Activated CD8-positive, alpha-beta T cell treated with anti-CD3 and anti-CD28 coated beads for 36 hours (primary cell): Measurements from ENCODE around the gene PKNOX2. TPM values are rescaled to one million over a fixed set of nuclear protein-coding genes. Genes with fewer than 3 reads are reported as not detected.

Experiments used
- ATAC-seq: fragments of 200-7000 bp; cut with Tn5 transposase; one replicate; pipeline ENCODE4 v1.10.0; 2021; ENCODE audit warnings: mild to moderate bottlenecking, moderate library complexity
- CTCF ChIA-PET: fragments of 350-600 bp; sonication (Branson Sonifier 250); formaldehyde crosslinking; loops from one replicate; lab custom pipeline; 2021; ENCODE audit warnings: antibody characterized with exemption; lab: Charles Lee
- POLR2A ChIA-PET: fragments of 350-600 bp; sonication (Branson Sonifier 250); formaldehyde crosslinking; loops from one replicate; lab custom pipeline; 2021; ENCODE audit warnings: antibody characterized with exemption; lab: Charles Lee
- DNase-seq: peaks from one replicate; pipeline ENCODE4 v3.0.0-alpha.2; 2020
- H3K27ac Mint-ChIP-seq: one replicate; pipeline ENCODE4 v1.8.0; 2021; ENCODE audit warnings: mild to moderate bottlenecking, mixed read lengths
- H3K27me3 Mint-ChIP-seq: one replicate; pipeline ENCODE4 v1.8.0; 2021; ENCODE audit warnings: mixed read lengths
- H3K36me3 Mint-ChIP-seq: one replicate; pipeline ENCODE4 v1.8.0; 2021; ENCODE audit warnings: low read depth, mixed read lengths
- H3K4me1 Mint-ChIP-seq: one replicate; pipeline ENCODE4 v1.8.0; 2021; ENCODE audit warnings: low read depth, mixed read lengths
- H3K4me3 Mint-ChIP-seq: one replicate; pipeline ENCODE4 v1.8.0; 2021; ENCODE audit warnings: mild to moderate bottlenecking, moderate library complexity, mixed read lengths
- H3K9me3 Mint-ChIP-seq: one replicate; pipeline ENCODE4 v1.8.0; 2021; ENCODE audit warnings: mixed read lengths
- CTCF ChIP-seq: fragments of 200-600 bp; IDR thresholded peaks from one replicate; pipeline ENCODE4 v1.8.0; 2022; ENCODE audit warnings: antibody characterized with exemption, mild to moderate bottlenecking
- intact Hi-C: fragments of 100-400 bp; cut with micrococcal nuclease; formaldehyde crosslinking; loops from one replicate; pipeline ENCODE4 v1.10.0; 2022
- total RNA-seq, 2 experiments: library from RNA; stranded (reverse); gene quantifications; one replicate each; pipeline ENCODE4 v1.2.3, GENCODE V29; 2021

Gene PKNOX2
- total RNA-seq, 2 experiments from 2014 or later = not detected

DNA sequence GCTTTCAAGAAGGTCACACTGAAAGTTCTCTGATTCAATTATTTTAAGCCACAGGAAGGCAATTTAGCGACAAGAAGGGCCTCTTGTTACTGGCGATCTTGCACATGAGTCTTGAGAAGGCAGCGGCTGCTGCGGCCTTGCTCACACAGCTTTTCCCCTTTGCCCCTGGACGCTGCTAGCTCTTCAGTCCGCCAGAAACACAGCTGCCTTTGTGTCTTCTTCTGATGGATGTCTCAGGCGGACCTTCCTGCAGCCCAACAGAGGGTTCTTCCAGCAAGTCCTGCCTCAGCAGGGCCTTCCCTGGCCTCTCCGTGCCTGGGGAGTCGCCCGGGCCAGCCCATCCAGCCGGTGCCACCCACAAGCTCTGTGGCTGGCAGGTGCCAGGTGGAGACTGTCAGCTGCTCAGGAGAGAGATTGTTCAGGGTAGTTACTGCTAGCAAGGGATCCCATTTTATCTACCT lies 59.4 kb downstream of the PKNOX2 start:
- H3K27me3 Mint-ChIP-seq = peaks cover 2% of the 10 kb centered on the region
- POLR2A ChIA-PET = no interaction called here
- TF ChIP-seq CTCF = no peak
- CTCF ChIA-PET = interaction anchor here (0.9 kb wide), 1 partner anchor 122 kb away, joined by 3 read pairs; no protein-coding TSS in a partner anchor
- no peaks in the 10 kb centered on the region for H3K36me3 Mint-ChIP-seq
- H3K4me1 Mint-ChIP-seq = no peaks in the 10 kb centered on the region
- no peak overlapping the region for H3K27ac Mint-ChIP-seq
- H3K4me3 Mint-ChIP-seq = no peak overlapping the region
- no peak for ATAC-seq
- DNase-seq = no peak
- intact Hi-C loops = no loop called here
- no peaks in the 10 kb centered on the region for H3K9me3 Mint-ChIP-seq

DNA sequence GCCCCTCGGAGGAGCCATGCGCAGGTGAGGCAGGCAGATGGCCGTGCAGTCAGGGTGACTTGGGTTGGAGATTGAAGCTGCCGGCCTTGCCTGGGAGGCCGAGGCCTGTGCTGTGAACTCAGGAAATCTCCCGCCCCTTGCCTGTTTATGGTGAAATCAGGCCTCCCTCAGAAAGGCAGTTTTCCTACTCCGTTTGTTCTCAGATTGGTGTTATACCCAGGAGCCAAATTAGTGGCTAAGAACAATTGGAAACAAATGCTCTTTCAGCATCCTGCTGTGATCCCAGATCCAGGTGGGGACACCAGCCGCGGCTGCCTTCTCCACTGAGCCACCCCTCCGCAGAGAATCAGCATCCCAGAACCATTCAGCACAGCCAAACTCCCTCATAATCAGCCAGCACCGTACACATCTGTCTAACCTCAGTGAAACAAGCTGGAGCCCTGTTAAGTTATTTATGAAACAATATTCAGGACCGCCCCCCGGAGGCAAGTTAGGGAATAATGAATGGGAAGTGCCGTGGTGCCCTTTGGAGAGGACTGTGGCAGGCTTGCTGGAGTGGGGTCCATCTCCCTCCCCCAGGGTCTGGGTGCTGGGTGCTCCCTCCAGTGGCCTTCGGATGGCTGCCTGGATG lies 60.0 kb downstream of the PKNOX2 start:
- Mint-ChIP-seq H3K9me3 (no peaks in the 10 kb centered on the region), H3K4me3 (no peak overlapping the region), H3K27me3 (peaks cover 2% of the 10 kb centered on the region), H3K27ac (no peak overlapping the region), H3K4me1 (no peaks in the 10 kb centered on the region), H3K36me3 (no peaks in the 10 kb centered on the region)
- DNase-seq (peak; percentile 8), ATAC-seq (no peak)
- POLR2A ChIA-PET = no interaction called here
- no peak for TF ChIP-seq CTCF
- CTCF ChIA-PET = interaction anchor here (0.9 kb wide), 1 partner anchor 122 kb away, joined by 3 read pairs; no protein-coding TSS in a partner anchor
- intact Hi-C loops = no loop called here

DNA sequence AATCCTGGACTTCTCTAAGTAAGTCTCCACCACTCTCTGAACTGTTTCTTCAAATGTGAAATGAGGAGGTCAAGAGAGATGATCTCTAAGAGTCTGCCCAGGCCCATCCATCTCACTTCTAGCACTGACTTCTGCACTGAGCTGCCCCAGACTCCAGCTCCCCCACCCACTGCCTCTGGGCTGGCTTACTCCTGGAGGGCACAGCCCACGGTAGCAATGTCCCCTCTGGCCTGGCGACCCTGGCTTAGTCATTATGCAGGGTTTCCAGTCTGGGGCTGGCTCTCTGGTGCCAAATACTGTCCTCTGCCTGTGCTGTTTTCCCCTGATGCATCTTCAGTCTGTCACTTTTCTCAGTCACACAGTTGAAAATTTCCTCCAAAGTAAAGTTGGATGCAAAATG lies 60.9 kb downstream of the PKNOX2 start:
- Mint-ChIP-seq H3K4me1 (no peaks in the 10 kb centered on the region), H3K36me3 (no peaks in the 10 kb centered on the region), H3K4me3 (no peak overlapping the region), H3K27me3 (peaks cover 2% of the 10 kb centered on the region), H3K27ac (no peak overlapping the region), H3K9me3 (no peaks in the 10 kb centered on the region)
- CTCF ChIA-PET = no interaction called here
- ATAC-seq = no peak
- no peak for TF ChIP-seq CTCF
- intact Hi-C loops = no loop called here
- POLR2A ChIA-PET = no interaction called here
- no peak for DNase-seq

- CTCF ChIA-PET = no interaction called here
- H3K27me3 Mint-ChIP-seq = peaks cover 2% of the 10 kb centered on the region
- H3K36me3 Mint-ChIP-seq = no peaks in the 10 kb centered on the region
- no peak for DNase-seq
- H3K4me1 Mint-ChIP-seq = no peaks in the 10 kb centered on the region
- no peak overlapping the region for H3K4me3 Mint-ChIP-seq
- intact Hi-C loops = no loop called here
- POLR2A ChIA-PET = no interaction called here
- no peak for TF ChIP-seq CTCF
- no peak for ATAC-seq
- H3K9me3 Mint-ChIP-seq = no peaks in the 10 kb centered on the region
- no peak overlapping the region for H3K27ac Mint-ChIP-seq
These were observed 61.5 kb downstream of the PKNOX2 start for GRCh38 chr11:125226031-125226430.

GRCh38 chr11:125226706-125227105 lies 62.2 kb downstream of the PKNOX2 start:
- H3K27ac Mint-ChIP-seq = no peak overlapping the region
- no peak for ATAC-seq

More at GRCh38 chr11:125226706-125227105, 62.2 kb downstream of the PKNOX2 start:
- ChIA-PET CTCF (no interaction called here), POLR2A (no interaction called here)
- no peaks in the 10 kb centered on the region for H3K4me1 Mint-ChIP-seq
- no peaks in the 10 kb centered on the region for H3K9me3 Mint-ChIP-seq
- no peak for TF ChIP-seq CTCF
- no peak overlapping the region for H3K4me3 Mint-ChIP-seq
- peaks cover 5% of the 10 kb centered on the region for H3K27me3 Mint-ChIP-seq
- intact Hi-C loops = no loop called here
- no peak for DNase-seq
- H3K36me3 Mint-ChIP-seq = no peaks in the 10 kb centered on the region
